Heart left ventricle (tissue), 13 donors: Measurements from ENCODE around the gene NBAS.

Experiments used
- CTCF ChIP-seq, 12 donors: fragments of 200-600 bp; sonication (generic) in 4 of 12; IDR thresholded peaks; one replicate each; pipeline versions ENCODE4 v1.5.0 to v1.8.0; 2018 to 2022; ENCODE audit warnings: antibody characterized with exemption in 12 of 12, mild to moderate bottlenecking in 5 of 12
- POLR2A ChIP-seq, 2 donors: fragments of 450-650 bp; IDR thresholded peaks; one replicate each; pipeline ENCODE4 v1.6.1; 2017; ENCODE audit warnings: antibody characterized with exemption in 2 of 2, mild to moderate bottlenecking in 2 of 2, moderate library complexity in 2 of 2
- donor health status: ischemic (EF 13 %, LVEDD 7.1; RV severe dilation, severe dysfunction).
- donor health status: DM: no; HTN: yes; CAD: no.
- donor health status: DM: no; HTN: no; CAD: no.
- donor health status: ischemic (EF 25% LVEDD 6.9; RV normal size, moderate dysfunction).
- donor health status: ischemic (EF 25% LVEDD 5.7; RV mildly dilated, moderate dysfunction).
- donor health status: ischemic (EF 35%, LVEDD 5.7; RV mildly dilated, moderate dysfunction).
- donor health status: nonischemic (EF 11% LVEDD 7.7; RV severe dilation, severe dysfunction).
- donor health status: DM: yes; HTN: yes; CAD: no.
- donor health status: PGD.
- donor health status: ischemic (EF 29% LVEDD 5.4; RV normal size, mild dysfunction).
- donor health status: nonischemic (EF 23%, LVEDD 6.1; RV moderate dilation, normal function).

GRCh38 chr2:15357186-15357585 lies 203.9 kb downstream of the NBAS start:
- TF ChIP-seq CTCF (IDR thresholded peaks at IDR 0.05) (no peak), POLR2A (IDR thresholded peaks at IDR 0.05) (no peak)
